GM21515 (cell line): Measurements from ENCODE around the gene ZNF207.
"Not testable (repeated sequence)": the region's sequence is repeated elsewhere in the genome, so short reads cannot be mapped to it uniquely, and the experiment has no call there.

Experiments used
- ATAC-seq: cut with Tn5 transposase; IDR thresholded peaks from one replicate; pipeline ENCODE4 v1.9.1; 2021; ENCODE audit not compliant: unreplicated experiment

ZNF207 gene

DNA sequence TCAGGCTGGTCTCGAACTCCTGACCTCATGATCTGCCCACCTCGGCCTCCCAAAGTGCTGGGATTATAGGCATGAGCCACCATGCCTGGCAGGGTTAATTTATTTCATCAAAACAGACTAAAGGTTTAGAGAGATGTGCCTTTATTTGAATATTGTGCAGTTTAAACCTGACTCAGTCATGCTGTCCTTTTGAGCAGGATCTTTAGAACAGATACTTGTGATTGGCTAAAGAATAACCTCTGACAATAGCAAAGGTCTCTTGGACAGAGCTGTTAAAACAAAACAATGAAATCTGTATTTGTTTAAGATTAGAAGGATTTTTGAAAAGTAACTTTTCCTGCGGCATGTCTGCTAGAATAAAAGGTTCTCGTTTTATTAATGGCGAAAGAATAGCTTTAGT is 36.0 kb downstream of the ZNF207 start:
- no peak for ATAC-seq

DNA sequence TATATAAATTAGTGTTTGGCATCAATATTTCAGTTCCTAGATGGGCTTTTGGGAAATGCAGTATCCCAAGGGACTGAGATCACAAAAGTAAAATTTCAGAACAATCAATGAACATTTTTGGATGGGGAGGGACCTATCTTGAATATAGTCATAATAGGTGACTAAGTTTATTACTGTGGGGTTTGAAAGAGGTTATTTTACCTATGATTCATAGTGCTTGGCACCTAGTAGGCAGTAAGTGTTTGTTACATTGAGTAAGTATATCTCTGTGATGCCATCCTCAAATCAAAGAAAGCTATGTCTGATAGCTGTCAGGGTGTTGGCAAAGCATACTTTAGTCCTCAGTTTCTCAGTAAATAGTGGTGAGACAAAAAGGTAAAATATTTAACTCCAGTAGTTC is 36.9 kb downstream of the ZNF207 start:
- ATAC-seq, result no peak

DNA sequence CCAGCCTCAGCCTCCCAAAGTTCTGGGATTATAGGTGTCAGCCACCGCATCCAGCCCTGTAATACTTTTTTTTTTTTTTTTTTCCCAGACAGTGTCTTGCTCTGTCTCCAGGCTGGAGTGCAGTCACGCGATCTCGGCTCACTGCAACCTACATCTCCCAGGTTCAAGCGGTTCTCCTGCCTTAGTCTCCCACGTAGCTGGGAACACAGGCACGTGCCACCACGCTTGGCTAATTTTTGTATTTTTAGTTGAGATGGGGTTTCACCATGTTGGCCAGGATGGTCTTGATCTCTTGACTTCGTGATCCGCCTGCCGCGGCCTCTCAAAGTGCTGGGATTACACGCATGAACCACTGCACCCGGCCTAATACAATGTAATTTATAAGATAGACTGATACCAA is 38.2 kb downstream of the ZNF207 start:
- not testable (repeated sequence) for ATAC-seq

DNA sequence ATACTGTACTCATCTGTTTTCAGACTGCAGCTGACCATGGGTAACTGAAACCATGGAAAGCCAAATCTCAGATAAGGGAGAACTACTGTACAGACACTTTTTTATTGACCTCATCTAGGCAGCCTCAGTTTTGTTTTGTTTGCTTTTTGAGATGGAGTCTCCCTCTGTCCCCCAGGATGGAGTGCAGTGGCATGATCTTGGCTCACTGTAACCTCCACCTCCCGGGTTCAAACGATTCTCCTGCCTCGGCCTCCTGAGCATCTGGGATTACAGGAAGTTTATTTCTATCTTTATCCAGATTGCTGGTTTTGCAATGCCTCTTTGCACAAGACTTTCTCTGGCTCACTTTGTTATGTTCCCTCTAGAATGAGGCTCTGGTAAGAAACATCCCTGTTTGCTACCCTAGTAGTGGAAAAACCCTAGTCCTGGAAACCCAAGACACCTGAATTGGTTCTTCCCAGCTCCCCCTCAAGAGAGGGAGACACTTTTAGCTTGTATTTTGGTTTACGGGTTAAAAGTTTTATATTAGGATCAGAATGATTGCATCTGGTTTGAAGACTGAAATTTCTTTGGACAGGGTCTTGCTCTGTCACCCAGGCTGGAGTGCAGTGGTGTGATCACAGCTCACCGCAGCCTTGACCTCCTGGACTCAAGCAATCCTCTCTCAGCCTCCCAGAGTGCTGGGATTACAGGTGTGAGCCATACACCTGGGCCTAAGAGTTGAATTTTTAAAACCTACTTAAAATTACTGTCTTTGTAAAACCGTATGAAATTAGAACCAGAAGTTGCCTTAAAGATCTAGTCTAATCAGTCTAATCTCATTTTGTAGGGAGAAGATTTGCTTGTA is 38.9 kb downstream of the ZNF207 start:
- no peak for ATAC-seq

DNA sequence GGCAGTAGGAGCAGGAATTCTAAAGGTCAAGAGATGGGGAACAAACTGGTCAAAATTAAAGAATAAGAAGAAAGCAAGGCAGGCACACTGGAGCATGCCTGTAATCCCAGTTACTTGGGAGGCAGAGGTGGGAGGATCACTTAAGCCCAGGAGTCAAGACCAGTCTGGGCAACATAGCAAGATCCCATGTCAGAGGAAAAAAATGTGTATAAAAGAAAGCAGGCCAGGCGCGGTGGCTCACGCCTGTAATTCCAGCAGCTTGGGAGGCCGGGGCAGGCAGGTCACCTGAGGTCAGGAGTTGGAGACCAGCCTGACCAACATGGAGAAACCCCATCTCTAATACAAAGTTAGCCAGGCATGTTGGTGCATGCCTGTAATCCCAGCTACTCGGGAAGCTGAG is 43.9 kb downstream of the ZNF207 start:
- no peak for ATAC-seq

DNA sequence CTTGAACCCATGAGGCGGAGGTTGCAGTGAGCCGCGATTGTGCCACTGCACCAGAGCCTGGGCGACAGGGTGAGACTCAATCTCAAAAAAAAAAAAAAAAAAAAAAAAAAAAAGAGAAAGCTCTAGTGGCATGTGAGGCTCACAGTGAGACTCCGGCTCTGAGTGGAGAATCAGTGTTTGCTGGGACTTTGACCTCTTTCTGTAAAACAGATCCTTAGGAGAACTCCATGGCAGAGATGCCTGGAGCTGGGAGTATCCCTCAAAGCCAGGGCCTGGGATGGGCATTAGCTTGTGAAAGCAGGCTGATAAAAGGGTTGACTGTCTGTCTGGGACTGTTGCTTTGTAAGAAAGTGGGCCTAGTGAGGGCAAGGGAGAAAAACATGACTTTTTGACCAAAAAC is 46.4 kb downstream of the ZNF207 start:
- no peak for ATAC-seq

DNA sequence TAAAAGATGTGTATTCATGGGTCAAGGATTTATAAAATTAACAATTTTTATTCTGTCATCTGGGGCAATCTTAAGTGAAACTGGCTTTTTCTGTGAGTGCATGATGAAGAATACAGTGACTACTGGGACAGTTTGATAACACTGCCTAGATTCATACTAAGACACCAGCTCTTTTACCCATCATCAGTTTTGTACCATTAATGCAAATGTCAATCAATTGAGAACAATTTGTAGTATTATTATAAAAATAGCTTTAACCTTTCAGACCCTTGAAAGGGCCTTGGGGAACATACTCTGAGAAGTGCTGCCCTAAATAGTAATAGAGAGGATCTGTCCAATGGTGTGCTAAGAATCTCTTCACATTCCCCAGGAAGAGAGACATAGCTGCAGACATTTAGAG is 49.0 kb downstream of the ZNF207 start:
- no peak for ATAC-seq

DNA sequence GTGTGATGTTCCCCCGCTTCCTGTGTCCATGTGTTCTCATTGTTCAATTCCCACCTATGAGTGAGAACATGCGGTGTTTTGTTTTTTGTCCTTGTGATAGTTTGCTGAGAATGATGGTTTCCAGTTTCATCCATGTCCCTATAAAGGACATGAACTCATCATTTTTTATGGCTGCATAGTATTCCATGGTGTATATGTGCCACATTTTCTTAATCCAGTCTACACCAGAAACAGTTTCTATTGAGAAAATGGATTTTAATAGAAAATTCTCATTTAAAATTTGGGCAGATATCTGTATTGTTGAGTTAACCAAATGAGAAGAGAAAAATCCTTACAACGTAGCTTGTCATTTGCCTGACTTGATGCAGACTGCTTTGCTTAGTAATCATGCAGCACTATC is 60.1 kb downstream of the ZNF207 start:
- ATAC-seq, result not testable (repeated sequence)

DNA sequence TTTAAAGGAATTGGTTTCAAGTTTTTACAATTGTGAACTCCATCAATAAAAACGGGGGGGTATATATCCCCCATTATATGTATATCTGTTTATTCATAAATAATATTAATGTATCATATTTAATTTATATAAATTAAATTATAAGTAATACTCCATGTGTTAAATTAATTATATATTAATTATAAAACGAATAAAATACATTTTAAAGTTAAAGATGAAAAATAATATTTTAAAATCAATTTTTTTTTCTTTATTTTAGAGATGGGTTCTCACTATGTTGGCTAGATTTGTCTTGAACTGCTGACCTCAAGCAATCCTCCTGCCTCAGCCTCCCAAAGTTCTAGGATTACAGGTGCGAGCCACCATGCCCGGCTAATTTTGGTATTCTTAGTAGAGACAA is 76.9 kb downstream of the ZNF207 start:
- ATAC-seq, result no peak

DNA sequence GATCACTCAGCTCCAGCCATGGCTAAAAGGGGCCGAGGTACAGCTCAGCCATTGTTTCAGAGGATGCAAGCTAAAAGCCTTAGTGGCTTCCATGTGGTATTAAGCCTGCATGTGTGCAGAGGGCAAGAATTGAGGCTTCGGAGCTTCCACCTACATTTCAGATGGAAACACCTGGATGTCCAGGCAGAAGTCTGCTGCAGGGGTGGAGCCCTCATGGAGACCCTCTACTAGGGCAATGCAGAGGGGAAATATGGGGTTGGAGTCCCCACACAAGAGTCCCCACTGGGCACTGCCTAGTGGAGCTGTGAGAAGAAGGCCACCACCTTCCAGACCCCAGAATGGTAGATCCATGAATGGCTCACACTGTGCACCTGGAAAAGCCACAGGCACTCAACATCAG is 79.6 kb downstream of the ZNF207 start:
- no peak for ATAC-seq
